ENCODE measurements around the gene SPEG.

The SPEG gene

GRCh38 chr2:219538504-219538951 lies 103.9 kb downstream of the SPEG start:
- no peak for DNase-seq

DNA sequence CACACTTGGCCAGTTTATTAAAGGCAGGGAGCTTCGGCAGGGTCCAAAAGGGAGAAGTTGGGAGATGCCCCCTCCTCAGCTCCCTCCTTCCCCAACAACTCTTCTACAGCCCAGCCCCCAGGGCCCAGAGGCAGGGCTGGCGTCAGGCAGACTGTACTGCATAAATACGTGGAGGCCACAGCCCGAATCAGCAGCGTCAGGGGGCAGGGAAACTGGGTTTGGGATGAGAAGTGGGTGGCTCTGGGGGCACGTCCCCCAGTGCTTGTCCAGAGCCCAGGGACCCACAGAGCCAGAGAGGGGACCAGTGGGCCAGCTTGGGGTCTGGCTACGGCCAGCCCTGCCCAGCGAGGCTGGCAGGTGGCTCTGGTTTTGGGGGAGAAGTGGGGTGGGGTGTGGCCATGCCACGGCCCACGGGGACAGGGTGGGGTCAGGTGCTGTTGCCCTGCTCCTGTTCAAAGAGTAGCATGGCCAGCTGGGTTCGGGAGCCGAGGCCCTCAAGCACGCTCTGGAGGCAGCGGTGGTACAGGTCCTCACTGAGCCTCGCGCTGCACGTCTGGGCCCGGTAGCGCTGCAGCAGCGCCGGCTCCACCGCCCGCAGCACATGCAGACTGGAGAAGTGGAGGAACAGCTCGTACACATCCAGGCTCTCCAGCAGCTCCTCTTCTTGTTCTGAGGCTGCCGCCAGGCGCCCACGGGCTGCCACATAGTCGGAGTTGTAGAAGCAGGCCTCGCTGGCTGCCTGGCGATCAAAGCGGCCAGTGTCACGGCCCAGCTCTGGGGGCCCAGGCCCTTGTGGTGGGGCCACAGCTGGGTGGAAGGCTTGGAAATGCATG lies 104.5 kb downstream of the SPEG start:
- DNase-seq: no peak

DNA sequence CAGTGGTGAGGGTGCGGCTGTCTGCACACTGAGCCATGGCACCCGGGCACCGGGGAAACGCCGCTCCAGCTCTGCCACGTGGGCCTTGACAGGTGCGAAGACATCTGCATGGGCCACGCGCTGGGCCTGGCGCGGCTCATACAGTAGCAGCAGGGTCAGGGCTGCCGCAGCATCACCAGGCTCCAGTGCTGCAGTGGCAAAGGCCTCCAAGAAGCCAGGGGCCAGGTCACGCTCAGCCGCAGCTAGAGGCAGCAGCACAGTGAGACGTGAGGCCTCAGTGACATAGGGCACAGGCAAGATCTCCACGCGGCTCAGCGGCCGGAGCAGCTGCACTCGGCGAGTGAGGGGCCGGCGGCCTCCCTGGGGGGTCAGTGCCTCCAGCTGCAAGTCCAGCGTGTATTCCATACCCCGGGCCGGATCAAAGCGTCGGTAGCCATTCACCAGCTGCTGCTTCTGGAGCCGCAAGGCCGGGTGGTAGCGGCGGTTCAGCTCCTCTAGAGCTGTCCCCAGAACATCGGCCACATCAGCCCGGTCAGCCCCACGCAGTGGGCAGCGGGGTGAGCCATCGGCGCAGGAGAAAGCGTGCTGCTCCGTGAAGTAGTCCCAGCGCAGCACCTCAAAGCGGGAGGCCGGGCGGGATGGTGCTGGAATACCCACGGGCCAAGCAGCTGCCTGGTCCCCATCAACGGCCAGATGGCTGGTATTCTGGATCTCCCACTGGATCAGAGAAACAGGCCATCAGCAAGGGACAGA lies 105.5 kb downstream of the SPEG start:
- DNase-seq: no peak

- no peak for DNase-seq
Observed at GRCh38 chr2:219540784-219541504, 106.3 kb downstream of the SPEG start.

GRCh38 chr2:219541611-219542180 lies 107.1 kb downstream of the SPEG start:
- peak; percentile 66 for DNase-seq

DNA sequence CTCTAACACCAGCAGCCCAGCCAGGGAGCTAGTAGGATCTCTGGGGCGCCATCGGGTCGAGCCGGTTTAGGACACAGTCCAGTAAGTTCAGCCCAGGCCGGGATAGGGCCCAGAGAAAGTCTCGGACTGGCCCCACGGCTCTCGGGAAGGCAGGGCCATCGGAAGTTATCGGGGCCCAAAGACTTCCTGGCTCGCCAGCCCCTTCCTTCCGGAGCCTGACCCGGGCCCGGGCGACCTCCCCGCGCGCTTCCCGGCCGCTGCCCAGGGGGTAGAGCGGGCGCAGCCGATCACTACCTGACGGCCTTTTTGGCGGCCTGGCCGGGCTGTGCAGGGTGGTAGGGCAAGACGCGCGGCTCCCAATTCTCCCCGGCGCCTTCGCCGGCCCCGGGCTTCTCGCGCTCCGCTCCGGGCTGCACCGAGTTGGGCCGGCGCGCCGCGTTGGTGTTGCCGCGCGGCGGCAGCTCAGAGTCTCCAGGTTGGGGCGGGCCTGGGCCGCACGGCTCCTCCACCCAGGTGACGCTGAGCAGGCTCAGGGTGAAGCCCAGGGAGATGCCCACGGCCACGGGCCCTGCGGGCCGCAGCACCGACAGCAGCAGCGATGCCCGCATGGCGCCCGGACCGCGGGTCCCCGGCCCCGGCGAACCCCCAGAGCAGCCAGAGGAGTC lies 108.4 kb downstream of the SPEG start:
- no peak for DNase-seq

GRCh38 chr2:219543596-219544358 lies 109.1 kb downstream of the SPEG start, which contains the start of the genes CHPF and TMEM198:
CHPF (minus strand) TSS chr2:219543809; CDS start chr2:219543538, 271 bp downstream.
TMEM198 (plus strand) TSS chr2:219544028; CDS start chr2:219544728, 700 bp downstream.
- DNase-seq: peak; percentile 89

GRCh38 chr2:219544567-219544966 lies 109.9 kb downstream of the SPEG start:
- no peak for DNase-seq

DNA sequence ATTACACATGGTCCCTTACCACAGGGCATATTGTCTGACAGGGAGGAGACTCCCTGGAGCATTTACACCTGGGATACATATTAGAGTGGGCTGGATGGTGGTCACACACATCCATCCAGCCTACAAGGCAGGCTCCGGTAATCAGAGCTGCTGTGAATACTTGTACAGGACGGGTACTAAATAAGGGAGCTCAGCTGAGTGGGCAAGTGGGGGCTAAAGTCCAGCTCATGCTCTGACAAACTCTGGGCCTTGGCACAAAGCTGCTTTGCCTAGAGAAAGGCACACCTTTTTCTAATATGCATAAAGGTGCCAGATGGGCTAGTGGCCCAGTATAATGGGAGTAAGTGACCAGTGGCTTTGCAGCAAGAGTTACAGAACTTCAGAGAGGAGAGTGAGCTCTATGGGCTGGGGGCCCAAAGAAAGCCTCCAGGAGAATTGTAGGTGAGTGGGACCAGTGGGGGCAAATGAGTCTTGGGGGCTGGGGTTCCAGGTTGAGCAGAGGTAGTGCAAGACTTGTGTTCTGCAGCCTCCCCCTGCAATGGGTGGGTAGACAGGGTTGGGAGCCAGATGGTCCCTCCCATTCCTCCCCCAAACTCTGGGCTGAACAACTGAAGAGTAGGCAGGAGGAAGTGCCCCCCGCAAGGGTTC lies 110.8 kb downstream of the SPEG start:
- DNase-seq: no peak

GRCh38 chr2:219545943-219546352 lies 111.3 kb downstream of the SPEG start:
- no peak for DNase-seq

GRCh38 chr2:219547621-219548020 lies 113.0 kb downstream of the SPEG start:
- DNase-seq: no peak

Data from NCI-H510A treated with DMSO at 0.1 percent for 48 hours (cell line).